ENCODE results near the gene GALNT2. TPM values are rescaled to one million over a fixed set of nuclear protein-coding genes. Genes with fewer than 3 reads are reported as not detected.

Gene GALNT2
- total and polyA plus RNA-seq, 2 of the 4 experiments (the other 2 are of a cell fraction) = 50.4 to 189 TPM

- no peaks in the 10 kb centered on the region for H3K27me3 ChIP-seq (ENCODE audit: control insufficient read depth, insufficient read depth, low read length)
- POLR2A ChIA-PET (ENCODE audit: unreplicated experiment) = no interaction called here
- H3K56ac ChIP-seq (ENCODE audit: extremely low read depth, insufficient read depth, low read length) = no peak overlapping the region; the same call in 1 of the 2 replicates
- H3K18ac ChIP-seq (ENCODE audit: low read depth, low read length) = peak overlapping the region; percentile 57; the same call in 1 of the 2 replicates
- H3K9me3 ChIP-seq (ENCODE audit: control insufficient read depth, insufficient read depth, low read length) = no peaks in the 10 kb centered on the region
- peak overlapping the region; percentile 45; the same call in 1 of the 2 replicates for H3K23ac ChIP-seq (ENCODE audit: low read depth, low read length)
- peak overlapping the region; percentile 63; the same call in 1 of the 2 replicates for H3K4ac ChIP-seq (ENCODE audit: low read depth, low read length)
- H2BK20ac ChIP-seq (ENCODE audit: low read depth, low read length) = peak overlapping the region; percentile 70
- peak; percentile 61 for DNase-seq
- no peak overlapping the region for H2AFZ ChIP-seq (replicated peaks; ENCODE audit: low read length, poor library complexity)
- TF ChIP-seq MAFK (IDR thresholded peaks at IDR 0.05; ENCODE audit: low read depth, low read length) = no peak
- TF ChIP-seq NFE2L2 (IDR thresholded peaks at IDR 0.05; ENCODE audit: low read depth, low read length) = no peak
- no peak for TF ChIP-seq USF2 (IDR thresholded peaks at IDR 0.05; ENCODE audit: low read depth, low read length)
- TF ChIP-seq POLR2A (IDR thresholded peaks at IDR 0.05; ENCODE audit: low read depth, low read length) = 0 out of 2 replicates have a peak, but pooled peaks have one; percentile 8
- TF ChIP-seq SMC3 (IDR thresholded peaks at IDR 0.05; ENCODE audit: low read depth, low read length) = no peak
- no peak for TF ChIP-seq ELK1 (IDR thresholded peaks at IDR 0.05; ENCODE audit: borderline replicate concordance, low read depth, low read length)
- TF ChIP-seq RAD21 (IDR thresholded peaks at IDR 0.05; ENCODE audit: low read length) = no peak
- no peak for TF ChIP-seq MXI1 (IDR thresholded peaks at IDR 0.05; ENCODE audit: borderline replicate concordance, low read depth, low read length)
- TF ChIP-seq, protein P1, sequence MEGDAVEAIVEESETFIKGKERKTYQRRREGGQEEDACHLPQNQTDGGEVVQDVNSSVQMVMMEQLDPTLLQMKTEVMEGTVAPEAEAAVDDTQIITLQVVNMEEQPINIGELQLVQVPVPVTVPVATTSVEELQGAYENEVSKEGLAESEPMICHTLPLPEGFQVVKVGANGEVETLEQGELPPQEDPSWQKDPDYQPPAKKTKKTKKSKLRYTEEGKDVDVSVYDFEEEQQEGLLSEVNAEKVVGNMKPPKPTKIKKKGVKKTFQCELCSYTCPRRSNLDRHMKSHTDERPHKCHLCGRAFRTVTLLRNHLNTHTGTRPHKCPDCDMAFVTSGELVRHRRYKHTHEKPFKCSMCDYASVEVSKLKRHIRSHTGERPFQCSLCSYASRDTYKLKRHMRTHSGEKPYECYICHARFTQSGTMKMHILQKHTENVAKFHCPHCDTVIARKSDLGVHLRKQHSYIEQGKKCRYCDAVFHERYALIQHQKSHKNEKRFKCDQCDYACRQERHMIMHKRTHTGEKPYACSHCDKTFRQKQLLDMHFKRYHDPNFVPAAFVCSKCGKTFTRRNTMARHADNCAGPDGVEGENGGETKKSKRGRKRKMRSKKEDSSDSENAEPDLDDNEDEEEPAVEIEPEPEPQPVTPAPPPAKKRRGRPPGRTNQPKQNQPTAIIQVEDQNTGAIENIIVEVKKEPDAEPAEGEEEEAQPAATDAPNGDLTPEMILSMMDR (conservative IDR thresholded peaks at IDR 0.05; ENCODE audit: low read depth, low read length) = no peak
- H4K5ac ChIP-seq (ENCODE audit: low read depth, low read length) = peak overlapping the region; percentile 12; the same call in 1 of the 2 replicates
- peak overlapping the region; percentile 28; the same call in 1 of the 2 replicates for H2BK120ac ChIP-seq (ENCODE audit: low read depth, low read length)
- H3K9ac ChIP-seq (ENCODE audit: low read depth, low read length) = no peak overlapping the region
- peak overlapping the region in 1 of 2 experiments; percentile 2; a peak in 1 of 4 replicates for H4K8ac ChIP-seq (ENCODE audit: low read depth in 2 of 2, low read length in 2 of 2)
- no CpG with 5 or more reads among the region's 12 CpGs for WGBS, 2 experiments (ENCODE audit: extremely low coverage in 2 of 2, insufficient read length in 1 of 2)
- peak overlapping the region; percentile 20; the same call in 1 of the 2 replicates for H4K91ac ChIP-seq (ENCODE audit: insufficient read depth, low read depth, low read length)
- H3K4me1 ChIP-seq (ENCODE audit: control insufficient read depth, insufficient read depth, low read length) = peaks cover 26% of the 10 kb centered on the region
- H2AK5ac ChIP-seq (ENCODE audit: low read depth, low read length) = peak overlapping the region; percentile 72; the same call in 1 of the 2 replicates
- no peak overlapping the region for H3K27ac ChIP-seq (ENCODE audit: insufficient read depth, low read length)
- no peak overlapping the region for H3K4me3 ChIP-seq (ENCODE audit: insufficient read depth, low read depth, low read length)
- intact Hi-C loops (cut with micrococcal nuclease) = no loop called here
- peak overlapping the region; percentile 49; the same call in 1 of the 3 replicates for H2BK15ac ChIP-seq (ENCODE audit: low read depth, low read length)
- H2AK9ac ChIP-seq (replicated peaks; ENCODE audit: low read depth, low read length, poor library complexity) = no peak overlapping the region
- peaks cover 32 to 92% of the 10 kb centered on the region in 2 experiments for H3K79me1 ChIP-seq (ENCODE audit: low read depth in 1 of 2, low read length in 2 of 2)
- H3K9me1 ChIP-seq (ENCODE audit: insufficient read depth, low read length) = peaks cover 48% of the 10 kb centered on the region
- peaks cover 55% of the 10 kb centered on the region for H4K20me1 ChIP-seq (ENCODE audit: insufficient read depth, low read length)
- CTCF ChIA-PET = interaction anchor here (0.6 kb wide), 2 partner anchors 19 to 106 kb away, joined by 3 to 4 read pairs; no protein-coding TSS in a partner anchor
- peak overlapping the region; percentile 62 for H2BK5ac ChIP-seq (ENCODE audit: low read depth, low read length, poor library complexity, severe bottlenecking)
- dilution Hi-C loops (cut with HindIII; ENCODE audit: low sequenced_read_pairs, unreplicated experiment) = no loop called here
- BruUV-seq (replicated peaks) = no TSS peak
- in situ Hi-C loops (cut with MboI; ENCODE audit: low sequenced_read_pairs) = loop anchor here (25.0 kb wide), 1 partner anchor 785 kb away; the partner anchor contains the start of gene C1orf198
- peaks cover 6% of the 10 kb centered on the region; the same call in 1 of the 2 replicates for H3K36me3 ChIP-seq (ENCODE audit: control insufficient read depth, insufficient read depth, low read length)
- peak overlapping the region; percentile 33; the same call in 1 of the 2 replicates for H3K4me2 ChIP-seq (ENCODE audit: low read depth, low read length)
- H3K14ac ChIP-seq (replicated peaks; ENCODE audit: low read depth, low read length) = peak overlapping the region; percentile 71
- no peak for ATAC-seq (ENCODE audit: low read depth)
Observed at GRCh38 chr1:230077436-230078213, 10.6 kb downstream of the GALNT2 start.

Data from IMR-90 (cell line).